SW 1271 (cell line): ENCODE measurements around the gene DAPK3.
"Not testable (repeated sequence)": the region's sequence is repeated elsewhere in the genome, so short reads cannot be mapped to it uniquely, and the experiment has no call there.

Experiments used
- DNase-seq, 2 experiments: peaks; one replicate each; lab custom pipeline; 2025; lab: John Stamatoyannopoulos, UW

DAPK3 gene

DNA sequence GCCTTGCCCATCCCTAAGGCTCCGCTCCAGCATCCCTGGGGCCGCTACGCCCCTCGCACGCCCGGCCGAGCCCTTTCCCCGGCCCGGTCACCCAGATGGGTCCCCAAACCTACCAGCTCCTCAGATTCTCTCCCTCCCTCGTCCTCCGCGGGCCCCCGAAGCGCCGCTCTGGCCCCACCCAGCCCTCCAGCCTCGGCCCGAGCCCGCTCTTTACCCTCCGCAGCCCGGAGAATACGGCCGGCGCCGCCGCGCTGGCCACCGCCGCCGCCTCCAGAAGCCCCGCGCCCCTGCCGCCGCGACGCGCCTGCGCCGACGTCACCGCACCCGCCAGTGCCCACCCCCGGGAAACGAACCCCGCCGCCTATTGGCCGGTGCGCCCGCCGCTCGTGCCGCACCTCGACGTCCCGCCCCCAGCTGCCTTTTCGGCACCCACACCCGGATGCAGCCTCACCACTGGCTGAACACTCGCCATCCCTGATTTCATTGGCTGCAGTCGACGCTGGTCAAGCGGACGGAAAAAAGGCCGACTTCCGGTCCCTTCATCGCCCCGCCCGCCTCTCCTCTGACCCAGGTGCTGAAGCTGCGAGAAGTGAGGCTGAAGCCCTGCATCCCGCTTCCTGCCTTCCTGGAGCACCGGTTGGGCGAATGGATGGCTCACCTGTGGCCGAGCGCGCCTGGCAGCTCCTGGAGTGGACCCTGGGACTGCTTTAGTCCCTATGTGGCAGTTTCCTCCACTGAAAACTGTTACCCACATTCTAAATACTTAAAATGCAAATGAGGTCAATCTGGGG is at the start of gene DAPK3:
TSS of gene DAPK3 (minus strand) at position 292 of the 791 bp plus-strand sequence. CDS start 1,364 bp downstream, outside the sequence.
- peak; percentile 88 to 96 for DNase-seq

DNA sequence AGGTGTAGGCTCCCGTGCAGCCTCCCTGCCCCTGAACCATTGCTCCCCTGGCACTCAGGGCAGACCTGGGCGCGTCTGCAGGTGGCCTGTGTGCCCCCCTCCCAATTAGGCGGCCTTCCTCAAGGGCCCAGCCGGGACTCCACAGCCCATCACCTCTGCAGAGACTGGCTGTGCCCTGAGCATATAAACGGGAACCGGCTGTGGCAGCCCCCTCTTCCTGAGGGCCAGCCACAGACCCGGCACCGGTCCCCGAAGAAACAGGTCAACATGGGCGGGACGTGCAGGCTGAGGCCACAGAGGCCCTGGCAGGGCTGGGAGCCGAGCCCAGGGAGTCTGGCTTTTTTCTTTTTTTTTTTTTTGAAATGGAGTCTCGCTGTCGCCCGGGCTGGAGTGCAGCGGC is 48.7 kb upstream of the DAPK3 start:
- DNase-seq = no peak

DNA sequence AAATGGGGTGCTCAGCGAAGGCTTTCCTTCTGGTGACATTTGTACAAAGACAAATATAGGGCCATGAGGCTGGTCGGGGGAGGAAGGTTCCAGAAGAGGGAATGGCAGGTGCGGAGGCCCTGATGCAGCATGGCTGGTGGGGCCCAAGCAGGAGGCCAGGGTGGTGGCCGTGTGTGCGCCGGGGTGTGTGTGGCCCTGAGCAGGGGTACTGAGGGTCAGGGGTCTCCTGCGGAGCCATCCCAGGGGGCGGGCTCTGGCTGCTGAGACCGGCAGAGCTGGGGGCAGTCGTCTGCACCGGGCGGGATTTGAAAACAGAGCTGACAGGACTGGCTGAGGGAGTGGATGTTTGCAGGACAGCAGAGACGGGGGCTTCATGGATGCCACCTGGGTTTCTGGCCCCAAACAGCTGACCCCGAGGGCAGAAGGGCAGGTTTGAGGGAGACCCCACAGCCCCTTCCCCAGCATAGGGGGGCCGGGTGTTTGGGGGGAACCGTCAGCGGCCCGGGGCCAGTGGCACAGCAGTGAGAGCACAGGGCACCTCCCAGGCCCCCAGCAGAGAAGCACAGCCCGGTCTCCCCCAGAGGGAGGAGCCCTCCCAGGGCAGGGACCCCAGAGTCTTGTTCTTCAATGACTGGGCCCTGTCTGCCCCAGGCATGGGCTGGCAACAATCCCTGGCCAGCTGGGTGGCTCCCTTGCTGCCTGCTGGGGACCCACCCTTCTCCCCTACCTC is 48.0 kb upstream of the DAPK3 start:
- DNase-seq = no peak

DNA sequence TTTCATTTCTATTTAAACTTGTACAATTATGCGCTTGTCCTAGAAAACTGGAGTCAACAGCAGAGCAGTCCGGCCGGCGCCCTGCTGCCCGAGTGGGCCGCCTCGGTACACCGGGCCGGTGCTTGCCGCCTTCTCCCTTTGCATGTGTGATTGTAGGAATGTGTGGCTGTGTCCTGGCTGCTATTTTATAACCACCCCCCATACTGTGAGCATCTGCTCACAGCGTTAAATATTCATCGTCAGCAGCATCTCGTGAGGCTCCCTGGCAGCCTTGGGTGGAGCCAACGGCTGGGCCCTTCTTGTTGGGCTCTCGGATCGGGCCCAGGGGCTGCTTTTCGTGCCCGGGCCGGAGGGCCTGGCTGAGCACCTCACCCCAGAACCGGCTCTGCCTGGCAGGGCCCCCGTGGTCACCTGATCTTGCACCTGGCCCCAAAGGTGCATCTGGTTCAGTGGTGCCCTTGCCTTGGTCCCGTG is 47.3 kb upstream of the DAPK3 start:
- no peak for DNase-seq

DNA sequence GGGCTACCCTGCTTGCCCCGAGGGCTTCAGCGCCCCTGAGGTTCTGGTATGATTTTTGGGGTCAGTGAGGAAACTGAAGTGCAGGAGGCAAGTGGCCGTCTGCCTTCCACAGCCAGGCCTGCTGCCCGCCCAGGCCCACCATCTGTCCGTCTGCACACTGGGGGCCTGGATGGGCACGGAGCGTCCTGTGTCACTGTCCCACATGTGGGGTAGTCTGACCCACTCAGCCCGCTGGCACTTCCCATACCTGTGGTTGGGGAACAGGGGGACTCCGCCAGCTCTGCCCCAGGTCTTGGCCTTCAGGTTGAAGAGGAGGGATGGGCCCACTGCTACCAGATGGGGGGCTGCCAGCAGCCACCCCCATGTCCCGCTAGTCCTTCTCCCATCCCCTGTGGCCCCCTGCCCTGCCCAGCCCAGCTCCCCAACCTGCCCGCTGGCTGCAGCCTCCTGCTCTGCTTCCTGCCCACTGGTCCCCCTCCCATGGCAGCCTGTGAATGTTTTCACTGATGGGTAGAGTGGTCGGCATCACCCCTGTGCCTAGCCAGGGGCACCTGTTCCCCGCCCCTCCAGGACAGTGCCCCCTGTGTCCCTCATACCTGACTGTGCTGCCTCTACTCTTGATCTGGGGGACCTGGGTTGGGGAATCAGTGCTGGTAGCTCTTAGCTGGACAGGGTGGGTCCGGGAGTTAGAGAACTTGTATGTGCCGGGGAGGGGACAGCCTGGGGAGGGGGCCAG is 46.2 kb upstream of the DAPK3 start:
- no peak for DNase-seq

DNA sequence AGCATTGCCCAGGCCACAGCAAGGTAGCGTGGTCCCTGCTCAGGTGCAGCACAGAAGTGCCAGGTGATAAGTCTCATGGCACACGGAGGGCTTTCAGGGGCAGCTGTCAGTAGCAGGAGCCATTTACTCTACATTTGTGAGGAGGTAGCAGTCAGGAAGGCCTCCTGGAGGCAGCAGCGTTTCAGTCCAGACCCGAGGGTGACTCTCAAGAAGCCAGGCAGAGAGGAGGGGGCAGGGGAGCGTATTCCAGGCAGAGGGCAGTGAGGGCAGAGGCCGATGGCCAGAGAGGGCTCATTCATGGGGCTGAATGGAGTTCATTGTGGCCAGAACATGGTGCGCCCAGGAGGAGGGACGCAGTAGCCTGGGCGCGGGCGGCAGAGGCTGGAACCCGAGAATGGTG is 45.6 kb upstream of the DAPK3 start:
- DNase-seq = no peak

DNA sequence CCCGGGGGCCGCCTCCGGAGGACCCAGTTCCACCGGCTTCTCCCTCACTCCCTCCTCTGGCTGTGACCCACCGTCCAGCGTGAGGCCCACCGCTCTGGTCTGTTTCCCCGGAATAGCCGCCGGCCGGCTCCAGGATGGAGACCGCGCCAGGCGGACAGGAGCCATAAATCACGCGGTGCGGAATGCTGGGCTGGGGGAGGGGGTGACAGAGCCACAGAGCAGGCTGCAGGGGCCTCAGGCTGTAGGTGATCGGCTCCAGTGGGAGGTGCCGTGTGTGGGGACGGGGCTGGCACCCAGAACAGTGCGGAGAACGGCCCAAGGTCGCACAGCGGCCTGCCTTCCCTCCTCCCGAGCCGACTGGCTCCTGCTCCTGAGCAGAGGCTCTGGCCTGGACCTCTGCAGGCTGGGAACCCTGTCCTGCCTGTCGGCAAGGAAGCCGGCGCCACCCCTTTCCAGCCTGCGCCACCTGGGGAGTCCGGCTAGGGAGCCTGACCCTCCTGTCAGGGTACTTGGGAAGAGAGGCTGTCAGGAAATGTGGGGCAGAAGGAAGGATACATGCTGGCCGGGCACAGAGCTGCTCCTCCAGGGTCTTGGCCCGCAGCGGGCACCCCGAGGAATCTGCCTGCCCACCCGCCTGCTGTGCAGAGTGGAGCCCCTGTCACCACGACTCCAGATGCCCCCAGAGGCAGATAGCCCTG is 45.0 kb upstream of the DAPK3 start:
- DNase-seq = no peak

DNA sequence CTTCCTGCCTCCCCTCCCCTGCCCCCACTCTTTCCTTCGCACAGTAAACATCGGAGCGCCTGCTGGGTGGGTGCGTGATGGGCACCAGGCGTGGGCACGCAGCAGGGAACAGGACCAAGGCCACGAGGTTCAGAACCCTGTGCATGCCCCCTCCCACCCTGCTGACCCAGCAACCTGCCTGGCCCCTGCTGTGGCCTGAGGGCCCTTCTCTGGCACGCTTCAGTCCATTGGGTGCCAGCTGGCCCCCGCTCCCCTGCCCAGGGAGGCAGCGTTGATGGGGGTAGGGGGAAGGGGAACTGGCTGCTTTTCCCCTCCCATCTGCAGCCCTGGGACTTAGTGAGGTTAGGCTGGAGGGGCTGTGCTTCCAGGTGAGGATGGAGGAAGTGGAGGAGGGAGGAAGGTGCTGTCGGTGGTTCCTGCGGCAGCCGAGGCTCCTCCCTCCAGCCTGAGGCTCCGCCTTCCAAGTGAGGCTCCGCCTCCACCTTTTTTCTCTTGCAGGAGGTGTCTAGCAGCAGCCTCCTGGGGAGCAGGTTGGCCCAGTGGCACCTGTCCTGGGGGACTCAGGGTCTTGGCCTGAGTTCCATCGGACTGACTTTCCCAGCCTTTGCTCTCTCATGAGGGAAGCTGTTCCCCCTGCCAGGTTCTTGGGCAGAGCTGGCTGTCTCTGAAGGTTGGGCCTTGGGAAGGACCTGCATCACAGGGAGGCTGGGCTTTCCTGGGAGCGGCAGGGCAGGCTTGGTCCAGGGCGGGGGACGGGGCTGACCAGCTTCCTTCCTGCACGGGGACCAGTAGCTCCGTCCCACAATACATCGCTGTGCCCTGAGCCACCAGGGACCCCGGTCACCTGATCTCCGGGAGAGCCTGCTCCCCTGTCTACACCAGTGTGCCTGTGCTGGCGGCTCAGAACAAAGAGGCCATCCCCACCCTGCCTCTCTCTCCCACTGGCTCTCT is 43.9 kb upstream of the DAPK3 start:
- no peak for DNase-seq

DNA sequence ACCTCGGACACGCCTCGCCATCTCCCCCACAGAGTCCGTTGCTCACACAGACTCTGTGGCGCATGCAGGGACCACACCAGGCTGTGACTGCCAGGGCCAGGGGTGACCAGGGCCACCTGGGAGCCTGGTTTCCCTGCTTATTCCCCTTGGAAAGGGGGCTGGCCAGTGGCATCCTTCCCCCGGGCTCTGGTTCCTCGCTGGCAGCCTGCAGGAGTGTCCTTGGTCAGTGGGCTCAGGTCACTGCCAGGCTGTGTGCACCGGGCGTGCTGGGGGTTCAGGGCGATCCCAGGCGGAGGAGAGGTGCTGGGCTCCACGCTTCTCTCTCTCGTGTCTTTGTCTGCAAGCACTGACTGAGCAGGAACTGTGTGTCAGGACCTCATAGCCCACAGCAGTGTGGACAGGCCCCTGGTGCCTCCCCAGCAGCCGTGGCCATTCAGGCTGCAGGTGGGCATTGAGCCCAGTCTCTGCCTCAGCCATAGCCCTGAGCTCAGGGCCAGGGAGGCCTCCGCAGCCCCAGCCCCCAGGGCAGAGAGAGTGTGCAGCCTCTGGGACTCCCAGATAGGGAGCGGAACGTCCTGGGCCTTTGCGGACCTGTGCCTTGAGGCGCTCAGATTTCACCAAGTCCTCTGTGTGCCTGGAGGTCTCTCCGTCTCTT is 43.1 kb upstream of the DAPK3 start:
- no peak for DNase-seq

DNA sequence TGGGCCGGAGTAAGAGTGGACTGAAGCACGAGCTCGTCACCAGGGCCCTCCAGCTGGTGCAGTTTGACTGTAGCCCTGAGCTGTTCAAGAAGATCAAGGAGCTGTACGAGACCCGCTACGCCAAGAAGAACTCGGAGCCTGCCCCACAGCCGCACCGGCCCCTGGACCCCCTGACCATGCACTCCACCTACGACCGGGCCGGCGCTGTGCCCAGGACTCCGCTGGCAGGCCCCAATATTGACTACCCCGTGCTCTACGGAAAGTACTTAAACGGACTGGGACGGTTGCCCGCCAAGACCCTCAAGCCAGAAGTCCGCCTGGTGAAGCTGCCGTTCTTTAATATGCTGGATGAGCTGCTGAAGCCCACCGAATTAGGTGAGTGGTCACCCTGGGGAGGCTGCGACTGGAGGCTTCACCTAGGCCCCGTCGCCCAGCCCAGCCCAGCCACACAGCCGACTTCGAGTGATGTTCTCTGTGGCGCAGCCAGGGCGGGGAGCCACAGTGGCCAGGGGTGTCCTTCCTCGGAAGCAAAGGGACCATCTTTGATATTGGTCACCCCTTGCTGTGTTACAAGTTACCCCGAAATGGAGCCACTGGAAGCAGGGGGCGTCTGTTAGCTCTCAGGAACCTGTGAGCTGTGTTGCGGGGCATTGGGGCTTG is 42.2 kb upstream of the DAPK3 start:
- DNase-seq = no peak

DNA sequence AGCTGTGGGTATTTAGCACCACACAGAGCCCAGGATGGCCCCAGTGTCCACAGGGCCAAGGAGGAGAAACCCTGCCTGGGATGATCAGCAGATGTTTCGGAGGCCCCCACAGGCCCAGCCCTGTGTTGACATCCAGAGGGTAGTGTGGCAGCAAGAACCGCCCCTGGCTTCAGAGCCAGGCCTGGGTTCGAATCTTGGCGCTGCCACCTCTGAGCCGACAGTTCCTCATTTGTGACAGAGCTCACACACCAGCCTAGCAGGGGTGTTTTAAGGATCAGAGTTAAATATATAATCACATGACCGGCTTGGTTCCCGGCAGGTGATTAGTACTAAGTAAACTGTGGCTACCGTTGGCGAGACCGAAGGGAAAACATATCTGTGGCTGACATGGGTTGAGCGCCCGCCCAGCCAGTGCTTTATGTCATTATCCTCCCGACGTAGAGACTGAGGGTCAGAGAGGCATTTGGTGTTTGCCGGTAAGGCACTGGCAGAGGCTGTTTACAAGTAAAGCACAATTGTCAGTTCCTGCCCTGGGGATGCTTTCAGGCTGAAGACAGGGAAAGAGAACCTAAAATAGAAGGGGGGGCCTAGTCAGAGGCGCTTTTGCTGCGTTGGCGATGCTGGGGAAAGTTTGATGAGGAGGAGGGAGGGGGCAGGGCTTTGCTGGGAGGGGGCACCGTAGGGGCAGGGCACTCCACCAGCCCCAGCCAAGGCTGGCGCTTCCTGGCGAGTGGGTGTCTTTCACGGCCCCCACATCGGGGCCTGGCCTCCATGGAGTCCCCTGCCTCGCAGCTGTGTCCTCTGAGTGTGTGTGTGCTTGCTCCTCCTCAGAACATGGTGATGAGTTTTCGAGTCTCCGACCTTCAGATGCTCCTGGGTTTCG is 41.4 kb upstream of the DAPK3 start:
- DNase-seq = no peak

DNA sequence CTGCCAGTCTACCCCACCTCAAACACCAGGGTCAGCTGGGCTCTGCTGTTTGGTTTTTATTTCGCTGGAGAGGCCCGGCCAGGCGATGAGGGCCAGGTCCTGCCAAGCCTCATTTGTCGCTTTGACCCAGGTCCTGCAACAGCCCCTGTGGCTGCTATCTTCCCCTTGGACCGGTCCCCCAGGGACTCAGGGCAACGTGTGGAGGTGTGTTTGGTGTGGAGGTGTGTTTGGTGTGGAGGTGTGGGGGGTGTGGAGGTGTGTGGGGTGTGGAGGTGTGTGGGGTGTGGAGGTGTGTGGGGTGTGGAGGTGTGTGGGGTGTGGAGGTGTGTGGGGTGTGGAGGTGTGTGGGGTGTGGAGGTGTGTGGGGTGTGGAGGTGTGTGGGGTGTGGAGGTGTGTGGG is 40.5 kb upstream of the DAPK3 start:
- not testable (repeated sequence) for DNase-seq

DNA sequence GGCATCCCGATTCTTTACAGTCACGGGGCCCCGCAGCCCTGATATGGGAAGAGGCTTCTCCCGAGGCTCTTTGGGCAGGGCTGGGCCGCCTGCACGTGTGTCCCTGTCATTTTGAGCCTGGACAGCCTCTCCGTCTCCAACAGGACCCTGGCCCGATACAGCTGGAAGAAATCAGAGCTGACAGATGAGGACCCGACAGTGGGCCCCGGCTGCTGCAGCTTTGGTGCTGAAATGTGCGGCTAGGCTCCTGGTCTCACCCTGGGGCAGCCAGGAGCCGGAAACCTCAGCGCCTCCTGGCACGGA is 39.9 kb upstream of the DAPK3 start:
- DNase-seq = no peak

DNA sequence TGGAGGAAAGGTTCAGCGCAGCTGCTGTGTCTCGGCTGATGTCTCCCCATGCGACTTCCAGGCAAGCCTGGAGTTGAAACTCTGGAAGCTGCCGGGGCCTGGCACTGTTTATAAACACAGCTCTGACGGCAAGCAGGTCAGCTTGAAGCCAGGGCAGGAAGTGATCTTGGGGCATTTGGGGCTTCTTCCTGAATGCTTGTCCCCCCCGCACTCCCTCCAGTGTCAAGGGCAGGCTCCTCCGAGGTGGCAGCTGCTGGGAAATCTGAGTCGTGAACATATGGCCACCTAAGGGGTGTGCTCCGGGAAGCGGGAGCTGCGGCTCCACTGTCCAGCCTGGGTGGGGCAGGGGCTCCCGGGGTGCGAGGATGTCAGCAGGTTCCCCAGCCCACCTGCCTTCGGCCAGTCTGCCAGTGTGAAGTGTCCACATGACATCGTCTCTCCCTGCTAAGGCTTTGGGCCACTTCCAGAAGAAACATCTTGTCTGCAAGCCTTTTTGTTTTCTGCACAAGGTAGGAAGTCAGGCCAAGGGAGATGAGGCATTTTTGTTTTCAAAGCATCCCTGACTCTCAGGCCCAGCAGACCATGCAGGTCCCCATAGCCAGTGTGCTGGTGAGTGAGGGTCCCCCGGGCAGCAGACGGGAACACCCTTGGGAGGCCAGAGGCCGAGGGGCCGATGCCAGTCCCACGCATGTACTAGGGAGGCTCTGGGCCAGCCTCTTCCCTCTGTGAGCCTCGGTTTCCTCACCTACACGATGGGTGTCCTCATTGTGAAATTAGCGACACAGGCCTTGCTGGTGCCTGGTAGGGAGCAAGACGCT is 39.3 kb upstream of the DAPK3 start:
- no peak for DNase-seq

DNA sequence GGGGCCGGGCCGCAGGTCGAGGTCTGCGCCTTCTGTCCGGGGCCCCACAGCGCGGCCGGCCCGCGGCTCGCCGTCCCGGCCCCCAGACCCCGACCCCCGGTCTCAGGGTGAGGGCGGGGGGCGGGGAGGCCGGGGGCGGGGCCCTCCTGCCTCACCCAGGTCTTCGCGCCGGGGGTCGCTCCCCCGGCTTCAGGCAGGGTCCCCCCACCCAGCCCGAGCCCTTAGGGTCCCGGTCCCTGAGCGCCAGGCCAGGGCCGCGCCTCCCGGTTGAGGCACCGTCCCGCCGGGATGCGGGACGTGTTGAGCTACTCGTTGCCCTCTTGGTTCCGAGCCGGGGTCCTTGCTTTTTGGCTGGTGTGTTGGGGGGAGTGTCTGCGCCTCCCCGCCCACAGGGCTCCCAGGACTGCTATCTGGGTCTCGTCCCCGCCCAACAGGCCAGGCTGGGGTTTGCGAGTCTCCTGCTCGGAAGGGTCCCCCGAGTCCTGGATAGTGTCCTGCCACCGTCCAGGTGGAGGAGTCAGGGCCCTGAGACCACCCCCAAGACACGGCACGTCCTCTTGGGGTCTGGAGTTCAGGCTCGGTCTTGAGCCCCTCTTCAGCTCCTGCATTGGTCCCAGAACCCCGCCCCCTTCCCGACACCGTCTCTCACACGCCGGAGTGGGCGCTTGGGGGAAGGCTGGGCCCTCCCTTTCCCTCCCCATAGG is 37.1 kb upstream of the DAPK3 start:
- DNase-seq = peak in 1 of 2 experiments; percentile 22

DNA sequence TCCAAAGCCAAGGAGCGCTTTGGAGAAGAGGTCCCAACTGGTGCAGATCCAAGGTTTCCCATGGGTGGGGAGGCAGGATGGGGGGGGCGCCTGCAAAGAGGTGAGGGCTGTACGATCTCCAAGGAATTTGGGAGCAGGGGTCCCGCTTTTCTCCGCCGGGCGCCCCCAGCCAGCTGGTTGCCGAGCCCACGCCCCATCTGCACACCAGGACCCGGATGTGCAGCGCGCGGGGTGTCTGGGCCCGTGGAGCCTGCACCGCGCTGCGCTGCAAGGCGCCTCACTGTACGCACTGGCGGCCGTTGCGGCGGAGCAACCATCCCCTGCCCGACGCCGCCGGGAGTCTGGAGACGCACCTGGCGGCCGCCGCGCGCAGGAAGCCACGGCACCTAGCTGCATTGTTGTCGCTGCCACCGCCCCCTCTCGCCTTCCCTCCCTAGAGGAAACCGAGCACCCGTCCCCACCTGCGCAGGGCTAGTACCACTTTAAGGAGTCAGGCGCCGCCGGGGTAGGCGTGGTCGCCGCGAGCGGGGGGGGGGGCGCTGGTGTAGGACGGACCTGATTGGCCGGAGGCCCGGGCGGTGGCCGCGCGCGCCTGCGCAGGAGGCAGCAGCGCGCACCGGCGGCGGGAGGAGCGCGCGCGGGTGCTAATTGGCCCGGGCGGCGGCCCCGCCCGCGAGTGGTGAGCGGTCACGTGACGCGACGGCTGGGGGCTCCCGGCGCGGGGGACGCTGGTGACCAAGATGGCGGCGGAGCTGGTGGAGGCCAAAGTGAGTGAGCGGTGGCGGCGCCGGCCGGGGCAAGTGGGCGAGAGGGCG is 36.3 kb upstream of the DAPK3 start, which contains the start of gene PIAS4:
TSS of gene PIAS4 (plus strand) at position 716 of the 815 bp plus-strand sequence. CDS start at position 741, 25 bp downstream.
- peak; percentile 81 to 90 for DNase-seq
